ENCODE results near the gene PDZRN4.

The PDZRN4 gene

DNA sequence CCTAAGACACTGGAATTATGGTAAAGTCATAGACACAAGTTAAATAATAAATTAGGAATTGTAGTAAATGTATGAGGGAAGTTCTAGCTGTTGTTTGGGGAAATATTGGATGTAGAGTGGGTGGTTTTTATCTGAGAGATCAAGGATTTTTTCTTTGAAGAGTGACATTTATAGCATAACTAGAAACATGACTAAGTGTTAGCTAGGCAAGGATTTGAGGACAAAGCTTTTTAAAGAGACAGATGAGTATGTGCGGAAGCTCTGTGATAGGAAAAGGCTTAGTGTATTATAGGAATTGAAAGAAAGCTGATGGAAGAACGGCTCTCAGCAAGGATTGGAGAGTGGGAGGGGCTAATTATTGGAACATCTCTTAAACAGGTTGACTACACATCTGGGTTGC lies 24.5 kb downstream of the PDZRN4 start:
- TF ChIP-seq, protein P1, sequence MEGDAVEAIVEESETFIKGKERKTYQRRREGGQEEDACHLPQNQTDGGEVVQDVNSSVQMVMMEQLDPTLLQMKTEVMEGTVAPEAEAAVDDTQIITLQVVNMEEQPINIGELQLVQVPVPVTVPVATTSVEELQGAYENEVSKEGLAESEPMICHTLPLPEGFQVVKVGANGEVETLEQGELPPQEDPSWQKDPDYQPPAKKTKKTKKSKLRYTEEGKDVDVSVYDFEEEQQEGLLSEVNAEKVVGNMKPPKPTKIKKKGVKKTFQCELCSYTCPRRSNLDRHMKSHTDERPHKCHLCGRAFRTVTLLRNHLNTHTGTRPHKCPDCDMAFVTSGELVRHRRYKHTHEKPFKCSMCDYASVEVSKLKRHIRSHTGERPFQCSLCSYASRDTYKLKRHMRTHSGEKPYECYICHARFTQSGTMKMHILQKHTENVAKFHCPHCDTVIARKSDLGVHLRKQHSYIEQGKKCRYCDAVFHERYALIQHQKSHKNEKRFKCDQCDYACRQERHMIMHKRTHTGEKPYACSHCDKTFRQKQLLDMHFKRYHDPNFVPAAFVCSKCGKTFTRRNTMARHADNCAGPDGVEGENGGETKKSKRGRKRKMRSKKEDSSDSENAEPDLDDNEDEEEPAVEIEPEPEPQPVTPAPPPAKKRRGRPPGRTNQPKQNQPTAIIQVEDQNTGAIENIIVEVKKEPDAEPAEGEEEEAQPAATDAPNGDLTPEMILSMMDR (IDR thresholded peaks at IDR 0.05; ENCODE audit: low read depth, low read length): no peak
- no peak overlapping the region for H3K4me3 ChIP-seq (replicated peaks in 1 of 2; ENCODE audit: low read depth in 2 of 2, low read length in 2 of 2)
- DNase-seq (ENCODE audit: low read depth in 2 of 2): no peak

DNA sequence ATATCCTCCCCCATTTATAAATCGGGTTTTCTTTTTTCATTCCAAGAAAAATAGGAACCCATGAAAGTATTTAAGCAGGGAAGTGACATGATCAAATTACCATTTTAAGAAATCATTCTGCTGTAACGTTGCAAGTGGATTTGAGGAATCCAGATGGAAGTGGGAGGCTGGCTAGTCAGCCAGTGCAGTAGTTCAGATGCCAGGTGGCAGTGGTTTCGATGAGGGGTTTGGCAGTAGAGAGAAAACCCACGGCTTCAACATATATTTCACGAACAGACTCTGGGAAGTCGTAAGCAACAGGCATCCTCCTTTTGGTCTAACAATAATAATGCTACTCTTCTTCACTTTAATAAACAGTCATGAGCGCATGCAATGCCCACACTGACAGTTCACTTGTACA lies 25.0 kb downstream of the PDZRN4 start:
- no peak for DNase-seq (ENCODE audit: low read depth in 2 of 2)
- TF ChIP-seq, protein P1 (IDR thresholded peaks at IDR 0.05; ENCODE audit: low read depth, low read length): no peak
- no peak overlapping the region for H3K4me3 ChIP-seq (replicated peaks in 1 of 2; ENCODE audit: low read depth in 2 of 2, low read length in 2 of 2)

DNA sequence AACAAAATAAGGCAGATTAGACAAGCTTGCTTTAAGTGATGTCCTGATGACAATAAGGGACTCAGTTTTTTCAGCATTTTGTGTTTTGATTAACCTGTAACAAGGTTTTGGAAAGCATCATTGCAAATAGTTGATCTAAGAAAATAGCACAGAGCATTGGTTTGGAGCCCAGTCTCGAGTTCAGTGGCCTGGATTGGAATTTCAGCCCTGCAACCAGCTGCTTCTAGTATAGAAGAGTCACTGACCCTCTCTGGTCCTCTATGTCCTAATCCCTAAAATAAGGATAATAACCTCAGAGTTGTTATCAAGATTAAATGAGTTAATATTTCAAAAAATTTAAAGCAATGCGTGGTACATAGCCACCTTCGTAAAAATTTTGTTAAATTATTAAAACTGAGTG lies 25.5 kb downstream of the PDZRN4 start:
- no peak for DNase-seq (ENCODE audit: low read depth in 2 of 2)
- TF ChIP-seq, protein P1 (IDR thresholded peaks at IDR 0.05; ENCODE audit: low read depth, low read length): no peak
- no peak overlapping the region for H3K4me3 ChIP-seq (replicated peaks in 1 of 2; ENCODE audit: low read depth in 2 of 2, low read length in 2 of 2)

DNA sequence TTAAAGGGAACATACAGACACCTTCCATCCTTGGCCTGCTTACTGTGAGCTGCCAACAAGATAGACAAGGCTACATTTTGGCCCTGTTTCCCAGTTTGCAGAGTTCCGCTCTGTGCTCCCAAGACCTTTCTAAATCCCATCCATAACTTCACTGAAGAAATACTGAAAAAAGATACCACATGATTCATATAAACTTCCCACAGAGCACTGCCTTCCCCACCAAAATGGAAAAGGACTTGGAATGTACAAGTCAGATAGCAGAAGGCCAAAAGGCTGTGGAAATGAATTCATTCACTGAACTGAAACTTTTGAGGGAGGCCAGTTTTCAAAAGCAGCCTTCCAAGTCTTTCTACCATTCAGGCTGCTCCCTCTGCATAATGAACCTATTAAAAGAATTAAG lies 29.6 kb downstream of the PDZRN4 start:
- no peak for DNase-seq (ENCODE audit: low read depth in 2 of 2)
- H3K4me3 ChIP-seq (replicated peaks in 1 of 2; ENCODE audit: low read depth in 2 of 2, low read length in 2 of 2): no peak overlapping the region
- TF ChIP-seq, protein P1 (IDR thresholded peaks at IDR 0.05; ENCODE audit: low read depth, low read length): no peak

DNA sequence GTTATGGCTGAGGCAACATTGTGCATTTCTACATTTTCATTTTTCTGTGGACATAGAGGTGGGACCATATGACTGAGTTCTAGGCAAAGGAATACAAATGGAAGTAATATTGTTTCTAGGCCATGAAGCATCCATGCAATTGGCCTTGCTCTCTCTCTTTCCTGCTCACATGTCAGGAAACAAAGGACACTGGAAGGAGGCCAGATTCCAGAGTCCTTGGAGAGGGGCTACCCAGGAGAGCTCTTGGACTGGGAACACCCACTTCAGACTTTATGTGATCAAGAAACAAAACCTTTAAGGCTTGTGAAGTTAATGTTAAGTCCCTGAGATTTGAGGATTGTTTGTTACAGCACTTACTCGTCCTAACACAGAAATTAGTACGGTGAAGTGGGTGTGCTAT lies 32.8 kb downstream of the PDZRN4 start:
- TF ChIP-seq, protein P1 (IDR thresholded peaks at IDR 0.05; ENCODE audit: low read depth, low read length): no peak
- no peak overlapping the region for H3K4me3 ChIP-seq (replicated peaks in 1 of 2; ENCODE audit: low read depth in 2 of 2, low read length in 2 of 2)
- DNase-seq (ENCODE audit: low read depth in 2 of 2): no peak

DNA sequence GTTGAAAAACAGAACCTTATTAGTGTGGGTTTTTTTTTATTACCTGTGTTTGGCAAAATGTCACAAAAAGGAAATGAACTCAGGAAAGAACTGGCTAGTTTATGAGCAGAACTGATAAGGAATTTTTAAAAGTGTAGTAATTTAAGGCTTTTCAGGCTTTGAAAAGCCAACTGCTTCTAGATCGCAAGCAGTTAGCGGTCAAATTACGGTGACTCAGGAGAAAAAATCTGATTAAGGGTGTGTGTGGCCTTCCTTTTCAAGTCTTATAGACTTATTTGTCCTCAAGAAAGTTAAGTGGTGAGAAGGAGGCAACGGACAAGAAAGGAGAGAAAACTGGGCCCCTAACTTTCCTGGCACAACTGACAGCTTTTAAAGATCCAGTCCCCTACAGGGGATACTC lies 33.4 kb downstream of the PDZRN4 start:
- H3K4me3 ChIP-seq (replicated peaks in 1 of 2; ENCODE audit: low read depth in 2 of 2, low read length in 2 of 2): no peak overlapping the region
- TF ChIP-seq, protein P1 (IDR thresholded peaks at IDR 0.05; ENCODE audit: low read depth, low read length): no peak
- DNase-seq (ENCODE audit: low read depth in 2 of 2): no peak

DNA sequence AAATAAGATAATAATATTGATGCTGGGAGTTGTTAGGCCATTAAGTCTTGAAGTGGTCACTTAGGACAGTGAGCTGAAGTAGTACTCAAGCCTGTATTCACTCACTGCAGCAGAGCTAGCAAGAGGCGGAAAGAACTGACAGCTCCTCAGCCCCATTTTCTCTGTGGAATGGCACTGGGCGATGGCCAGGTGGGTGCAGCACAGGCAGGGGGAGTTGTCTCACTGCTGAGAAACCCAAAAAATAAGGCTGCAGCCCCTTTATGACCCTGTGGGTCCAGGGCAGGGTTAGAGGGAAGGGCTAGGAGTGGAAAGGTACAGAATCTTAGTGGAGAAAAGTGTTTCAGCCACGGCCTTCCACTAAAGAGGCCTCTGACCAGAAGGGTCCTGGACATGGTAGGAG lies 35.5 kb downstream of the PDZRN4 start:
- no peak overlapping the region for H3K4me3 ChIP-seq (replicated peaks in 1 of 2; ENCODE audit: low read depth in 2 of 2, low read length in 2 of 2)
- TF ChIP-seq, protein P1 (IDR thresholded peaks at IDR 0.05; ENCODE audit: low read depth, low read length): no peak
- no peak for DNase-seq (ENCODE audit: low read depth in 2 of 2)

Measured in cardiac fibroblast (primary cell).